Right cardiac atrium (tissue), 5 donors: ENCODE data around the gene EMP1. TPM values are rescaled to one million over a fixed set of nuclear protein-coding genes. Genes with fewer than 3 reads are reported as not detected.

Experiments used
- ATAC-seq, 2 donors: fragments of 200-7000 bp; cut with Tn5 transposase; one replicate each; pipeline versions ENCODE4 v1.8.0 to v1.9.1; 2020; ENCODE audit warnings: moderate library complexity in 2 of 2, mild to moderate bottlenecking in 1 of 2
- DNase-seq, 3 donors: peaks; one replicate each; pipeline ENCODE4 v3.0.0-alpha.2; 2020
- H3K27ac ChIP-seq: one replicate; pipeline ENCODE4 v1.5.1; 2013; ENCODE audit warnings: mild to moderate bottlenecking, low read length, control low read depth, moderate library complexity
- H3K27me3 ChIP-seq: one replicate; pipeline ENCODE4 v1.6.1; 2013; ENCODE audit not compliant: control insufficient read depth, insufficient read depth
- H3K4me1 ChIP-seq: one replicate; pipeline ENCODE4 v1.6.1; 2013; ENCODE audit warnings: low read length; ENCODE audit not compliant: control insufficient read depth, insufficient read depth
- H3K4me3 ChIP-seq: one replicate; pipeline ENCODE4 v1.5.1; 2013; ENCODE audit warnings: low read length, control low read depth
- H3K9me3 ChIP-seq: one replicate; pipeline ENCODE4 v1.6.1; 2013; ENCODE audit warnings: low read length; ENCODE audit not compliant: control insufficient read depth
- WGBS: extraction: QIAGEN DNeasy Blood & Tissue Kit; methylation state at CpG from one replicate; pipeline ENCODE4 v1.1.7; 2013; 5-methylcytosine and 5-hydroxymethylcytosine counted together
- intact Hi-C, 4 donors: fragments of 100-400 bp; cut with DNase I; formaldehyde crosslinking; loops; one replicate each; pipeline versions ENCODE4 v1.11.0 to v1.14.0; 2022 to 2023
- long read RNA-seq, 4 donors: library from polyadenylated mRNA; unstranded; transcript quantifications; one replicate each; pipeline ENCODE4 v2.0.0, GENCODE V29; 2020 to 2021
- polyA plus RNA-seq: library from polyadenylated mRNA; stranded (reverse); fragments of 200-250 nt; gene quantifications from one replicate; pipeline ENCODE4 v1.2.3, GENCODE V29; 2013
- total RNA-seq, 4 donors: library from RNA; stranded (reverse); fragmentation: NEBNext Ultra II Directional; extraction: Animal tissue kit (Norgen Biotek cat#: 25700); gene quantifications; one replicate each; pipeline ENCODE4 v1.2.1, GENCODE V29; 2021
- donor health status: healthy with polysubstance abuse.
- donor health status: DM: no; HTN: yes; CAD: no.
- donor health status: DM: no; HTN: no; CAD: no.
- donor health status: DM: no; HTN: yes; CAD: no; lungs with severe emphysema.
- donor health status: DM: yes; HTN: yes; CAD: no.

Gene EMP1, protein sequence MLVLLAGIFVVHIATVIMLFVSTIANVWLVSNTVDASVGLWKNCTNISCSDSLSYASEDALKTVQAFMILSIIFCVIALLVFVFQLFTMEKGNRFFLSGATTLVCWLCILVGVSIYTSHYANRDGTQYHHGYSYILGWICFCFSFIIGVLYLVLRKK
- total RNA-seq = 100 to 1,000 TPM; 134 to 401 (median 261) TPM
- 33.8 TPM for polyA plus RNA-seq
- long read RNA-seq, donor 1, full-length matches to known transcripts = 47 of 78 reads
- long read RNA-seq, donor 1, partial matches to known transcripts = 22 of 78 reads
- long read RNA-seq, donor 1, other reads (novel, unspliced or antisense) = 9 of 78 reads
- long read RNA-seq, donor 2, full-length matches to known transcripts = 43 of 55 reads
- long read RNA-seq, donor 2, partial matches to known transcripts = 1 of 55 reads
- long read RNA-seq, donor 2, other reads (novel, unspliced or antisense) = 11 of 55 reads
- long read RNA-seq, donor 3, full-length matches to known transcripts = 53 of 91 reads
- long read RNA-seq, donor 3, partial matches to known transcripts = 31 of 91 reads
- long read RNA-seq, donor 3, other reads (novel, unspliced or antisense) = 7 of 91 reads
- long read RNA-seq, donor 4, full-length matches to known transcripts = 21 of 28 reads
- long read RNA-seq, donor 4, partial matches to known transcripts = 0 of 28 reads
- long read RNA-seq, donor 4, other reads (novel, unspliced or antisense) = 7 of 28 reads

DNA sequence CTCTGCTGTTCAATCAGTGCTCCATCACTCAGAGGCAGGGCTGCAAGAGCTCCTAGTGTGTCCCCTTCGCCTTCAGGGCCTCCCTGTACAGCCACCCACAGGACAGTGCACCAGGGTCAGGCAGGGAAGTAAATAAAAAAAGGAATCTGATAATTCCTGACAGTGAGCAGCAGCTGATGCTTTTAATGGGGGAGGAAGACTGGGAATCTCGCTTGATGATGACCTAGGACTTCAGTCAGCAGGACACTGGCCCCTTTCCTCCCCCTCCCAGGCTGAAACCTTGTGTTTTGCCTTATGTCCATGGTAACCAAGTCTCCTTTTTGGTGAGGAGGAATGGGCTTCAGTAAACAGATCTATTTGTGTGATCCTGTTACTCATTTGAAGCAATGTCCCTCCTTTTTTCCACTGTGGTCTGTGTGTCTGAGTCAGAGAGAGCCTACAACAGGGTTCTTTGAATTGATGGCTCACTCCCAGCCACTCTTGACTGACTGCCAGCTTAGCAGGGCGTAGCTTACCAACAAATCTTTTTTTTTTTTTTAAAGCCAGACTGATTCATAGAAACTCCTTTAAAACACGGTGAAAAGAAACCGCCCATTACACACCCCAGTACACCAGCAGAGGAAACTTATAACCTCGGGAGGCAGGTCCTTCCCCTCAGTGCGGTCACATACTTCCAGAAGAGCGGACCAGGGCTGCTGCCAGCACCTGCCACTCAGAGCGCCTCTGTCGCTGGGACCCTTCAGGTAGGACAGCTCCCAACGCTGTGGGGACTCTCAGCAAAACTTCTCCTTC is at the start of gene EMP1:
Gene EMP1 (plus strand): TSS at position 597 of the 792 bp plus-strand sequence. CDS start 14,785 bp downstream, outside the sequence.
- Histone ChIP-seq H3K9me3 (no peaks in the 10 kb centered on the region), H3K27ac (peak within 1 kb of the TSS; percentile 99), H3K4me3 (peak within 1 kb of the TSS; percentile 63), H3K4me1 (peaks cover 14% of the 10 kb centered on the region), H3K27me3 (no peaks in the 10 kb centered on the region)
- ATAC-seq (peak; percentile 90 to 92), DNase-seq (peak; percentile 94 to 97 (median 97))
- intact Hi-C loops = loop anchor here in 2 of 4 donors (5.0 kb wide), 3 partner anchors 44 to 94 kb away; partner anchors contain the start of gene GSG1 (in 1 of the 2)
- 10% methylated on average over 11 of the region's 11 CpGs for WGBS

DNA sequence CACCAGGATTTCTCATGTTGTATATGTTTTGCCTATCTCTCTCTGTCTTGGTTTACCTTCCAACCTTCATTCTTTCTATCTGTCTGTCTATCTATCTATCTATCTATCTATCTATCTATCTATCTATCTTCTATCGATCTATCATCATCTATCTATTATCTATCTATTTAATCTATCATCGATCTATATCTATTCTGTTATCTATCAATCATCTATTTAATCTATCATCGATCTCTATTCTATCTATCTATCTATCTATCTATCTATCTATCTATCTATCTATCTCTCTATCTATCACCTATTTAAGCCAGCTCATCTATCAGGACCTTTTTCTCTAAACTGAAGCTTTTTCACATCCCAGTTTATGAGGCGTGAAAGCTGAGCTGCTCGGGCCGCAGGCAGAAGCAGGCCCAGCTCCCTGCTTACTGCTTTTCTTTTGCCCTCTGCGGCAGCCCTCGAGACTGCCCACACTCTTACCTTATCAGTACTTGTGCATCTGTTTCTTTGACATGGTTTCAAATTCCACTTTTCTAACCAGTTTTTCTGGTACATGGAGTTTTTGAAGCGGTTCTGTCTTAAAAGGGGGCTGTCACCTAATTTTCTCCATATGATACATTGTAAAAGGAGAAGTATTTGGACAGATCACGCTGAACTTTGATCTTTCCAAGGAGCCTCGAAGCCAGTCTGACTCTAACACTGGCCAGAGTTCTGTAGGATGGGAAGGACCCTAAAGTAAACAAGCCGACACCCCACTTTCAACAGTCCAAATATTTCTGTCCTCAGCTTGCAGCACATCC is 48.6 kb upstream of the EMP1 start:
- WGBS = 61% methylated on average over 12 of the region's 12 CpGs
- Histone ChIP-seq H3K4me1 (peaks cover 3% of the 10 kb centered on the region), H3K4me3 (no peak overlapping the region), H3K27ac (peak overlapping the region; percentile 50), H3K27me3 (no peaks in the 10 kb centered on the region), H3K9me3 (no peaks in the 10 kb centered on the region)
- peak; percentile 30 to 60 for ATAC-seq
- intact Hi-C loops = loop anchor here in 1 of 4 donors (5.0 kb wide), 1 partner anchor 46 kb away; the partner anchor contains the start of gene GSG1
- DNase-seq = peak; percentile 35 to 77 (median 72)

DNA sequence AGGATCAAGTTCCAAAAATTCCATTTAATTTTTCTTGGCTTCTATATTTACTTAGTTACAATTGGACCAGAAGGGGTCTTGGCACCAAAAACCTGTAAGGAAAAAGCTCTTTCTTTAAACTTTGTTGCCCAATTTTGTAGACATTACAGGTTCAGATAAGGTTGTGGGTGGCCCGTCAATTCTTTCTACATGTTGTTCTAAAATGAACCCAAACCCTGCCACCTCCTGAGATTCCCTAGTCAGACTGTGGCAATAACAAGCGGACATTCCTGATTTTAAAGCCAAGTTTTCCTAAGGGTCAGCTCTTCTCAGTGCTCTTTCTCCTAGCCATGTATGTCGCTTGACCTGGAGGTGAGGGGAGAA is 48.1 kb upstream of the EMP1 start:
- intact Hi-C loops = loop anchor here in 1 of 4 donors (5.0 kb wide), 1 partner anchor 46 kb away; the partner anchor contains the start of gene GSG1
- no peak for DNase-seq
- Histone ChIP-seq H3K4me1 (peaks cover 3% of the 10 kb centered on the region), H3K9me3 (no peaks in the 10 kb centered on the region), H3K4me3 (no peak overlapping the region), H3K27ac (peak overlapping the region; percentile 14), H3K27me3 (no peaks in the 10 kb centered on the region)
- ATAC-seq = peak; percentile 39 to 44
- WGBS = 65% methylated on average over 3 of the region's 3 CpGs

DNA sequence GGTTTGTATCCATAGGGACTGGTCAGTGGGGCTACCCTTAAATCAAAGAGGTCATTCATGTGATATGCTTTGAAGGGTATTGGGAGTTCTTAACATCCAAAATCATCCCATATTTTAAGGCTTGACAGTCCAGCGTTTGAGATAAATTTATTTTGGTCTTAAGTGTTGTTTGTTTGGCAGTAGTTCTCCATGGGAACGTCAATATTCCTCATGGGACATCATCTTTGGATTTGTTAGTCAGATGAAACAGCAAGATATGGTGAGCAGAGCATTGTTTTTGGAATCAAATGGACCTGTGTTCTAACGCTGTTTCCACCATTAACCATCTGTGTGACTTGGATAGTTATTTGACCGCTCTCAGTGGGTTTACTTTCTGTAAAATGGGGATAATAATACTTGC is 47.1 kb upstream of the EMP1 start:
- H3K27ac ChIP-seq = peak overlapping the region; percentile 84
- intact Hi-C loops = loop anchor here in 1 of 4 donors (5.0 kb wide), 1 partner anchor 47 kb away; the partner anchor contains the start of gene GSG1
- DNase-seq (no peak), ATAC-seq (no peak)
- peaks cover 4% of the 10 kb centered on the region for H3K4me1 ChIP-seq
- no peak overlapping the region for H3K4me3 ChIP-seq
- no peaks in the 10 kb centered on the region for H3K9me3 ChIP-seq
- 45% methylated on average over 4 of the region's 4 CpGs for WGBS
- no peaks in the 10 kb centered on the region for H3K27me3 ChIP-seq

DNA sequence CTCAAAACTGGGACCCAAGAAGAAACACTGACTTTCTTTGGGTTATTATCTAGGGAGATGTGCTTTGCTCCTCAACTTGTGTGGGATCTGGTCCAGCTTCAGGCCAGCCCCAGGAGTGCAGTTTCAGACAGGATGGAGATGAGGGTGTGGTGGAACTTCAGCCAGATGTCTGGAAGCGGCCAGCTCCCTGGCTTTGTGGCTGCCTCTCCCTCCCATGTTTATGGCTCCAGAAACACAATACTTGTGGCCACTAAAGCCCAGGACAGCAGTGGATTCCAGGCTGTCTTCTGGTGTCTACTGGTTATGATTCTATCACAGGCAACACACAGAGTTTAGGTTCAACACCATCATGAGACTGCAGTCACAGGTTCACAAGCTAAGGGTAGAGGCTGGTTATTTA is 44.2 kb upstream of the EMP1 start:
- DNase-seq = peak; percentile 68 to 88 (median 81)
- 42% methylated on average over 1 of the region's 1 CpG for WGBS

DNA sequence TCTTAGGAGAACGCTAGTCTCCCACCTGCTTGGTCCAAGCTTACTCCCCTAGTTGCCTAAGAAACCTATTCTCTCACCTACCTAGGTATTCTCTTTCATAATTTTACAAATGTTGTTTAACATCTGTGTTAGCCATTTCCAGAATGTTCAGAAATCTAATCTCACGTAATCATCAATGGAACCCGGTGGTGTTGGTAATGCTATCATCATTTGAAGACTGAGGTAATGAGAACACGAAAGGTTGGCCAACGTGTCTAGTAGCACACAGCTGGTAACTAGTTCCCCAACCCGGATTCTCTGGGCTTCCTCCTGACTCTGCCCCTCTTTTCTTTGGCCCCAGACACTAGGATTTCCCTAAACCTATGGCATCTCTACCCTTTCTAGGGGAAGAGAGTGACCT is 43.8 kb upstream of the EMP1 start:
- intact Hi-C loops = loop anchor here in 2 of 4 donors (5.0 to 10.0 kb wide), 2 partner anchors 45 to 48 kb away; partner anchors contain the start of genes EMP1 (in 1 of the 2) and GSG1 (in 1 of the 2)

More for the DNA sequence above, 44.2 kb upstream of the EMP1 start:
- intact Hi-C loops = loop anchor here in 2 of 4 donors (5.0 to 10.0 kb wide), 2 partner anchors 45 to 47 kb away; partner anchors contain the start of genes EMP1 (in 1 of the 2) and GSG1 (in 1 of the 2)
- Histone ChIP-seq H3K27me3 (no peaks in the 10 kb centered on the region), H3K27ac (peak overlapping the region; percentile 1), H3K4me3 (no peak overlapping the region), H3K9me3 (no peaks in the 10 kb centered on the region), H3K4me1 (peaks cover 1% of the 10 kb centered on the region)
- ATAC-seq = peak; percentile 73 to 79

DNA sequence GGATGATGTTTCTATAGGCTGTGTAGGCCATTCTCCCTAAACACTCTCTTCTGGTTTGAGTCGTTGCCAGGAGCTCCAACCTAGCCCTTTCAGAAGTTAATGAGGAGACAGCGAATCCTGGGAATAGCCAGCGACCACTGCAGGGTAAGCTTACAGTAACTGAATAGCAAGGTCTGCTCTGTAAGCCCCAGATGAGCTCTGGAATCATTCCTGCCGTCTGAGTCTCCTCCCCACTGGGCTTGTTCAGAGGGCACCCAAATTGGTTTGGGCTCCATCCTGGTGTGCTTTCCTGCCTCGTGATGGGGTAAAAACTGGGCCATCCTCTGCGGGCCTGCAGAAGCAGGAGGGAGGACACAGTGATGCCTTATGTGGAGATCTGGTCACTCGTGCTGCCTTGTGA is 43.3 kb upstream of the EMP1 start:
- H3K4me1 ChIP-seq = peaks cover 1% of the 10 kb centered on the region
- ATAC-seq = no peak
- no peak overlapping the region for H3K27ac ChIP-seq
- DNase-seq = no peak
- intact Hi-C loops = loop anchor here in 2 of 4 donors (5.0 to 10.0 kb wide), 2 partner anchors 44 to 48 kb away; partner anchors contain the start of genes EMP1 (in 1 of the 2) and GSG1 (in 1 of the 2)
- H3K27me3 ChIP-seq = no peaks in the 10 kb centered on the region
- H3K4me3 ChIP-seq = no peak overlapping the region
- 83% methylated on average over 7 of the region's 7 CpGs for WGBS
- H3K9me3 ChIP-seq = no peaks in the 10 kb centered on the region

More for the DNA sequence above, 43.8 kb upstream of the EMP1 start:
- H3K9me3 ChIP-seq = no peaks in the 10 kb centered on the region
- peak overlapping the region; percentile 1 for H3K27ac ChIP-seq
- ATAC-seq (no peak), DNase-seq (no peak)
- H3K27me3 ChIP-seq = no peaks in the 10 kb centered on the region
- H3K4me3 ChIP-seq = no peak overlapping the region
- WGBS = 81% methylated on average over 6 of the region's 6 CpGs
- H3K4me1 ChIP-seq = peaks cover 1% of the 10 kb centered on the region

DNA sequence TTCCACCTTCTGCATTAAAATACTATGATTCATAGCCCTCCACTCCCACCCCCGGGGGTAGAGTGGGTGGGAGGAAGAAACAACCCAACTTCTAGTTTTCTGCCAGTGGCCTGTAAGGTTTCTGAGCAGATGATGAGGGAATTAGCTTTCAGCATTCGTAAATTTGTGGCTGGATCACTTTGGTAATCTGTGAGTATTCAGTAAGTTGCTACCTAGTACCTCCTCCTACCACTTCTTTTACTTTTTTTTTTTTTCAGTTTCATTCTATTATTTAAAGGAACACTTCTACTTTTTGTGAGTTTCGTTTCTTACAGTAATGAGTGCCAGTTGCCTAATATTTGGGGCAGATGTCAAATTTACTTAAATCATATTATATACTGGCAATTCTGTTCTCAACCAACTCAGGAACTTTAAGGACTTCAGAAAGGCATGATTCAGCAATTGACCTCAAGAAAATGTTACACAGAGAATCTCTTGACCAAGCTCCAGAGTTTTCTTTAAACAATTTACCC is 42.4 kb upstream of the EMP1 start:
- 48% methylated on average over 3 of the region's 3 CpGs for WGBS
- H3K4me1 ChIP-seq = peaks cover 1% of the 10 kb centered on the region

DNA sequence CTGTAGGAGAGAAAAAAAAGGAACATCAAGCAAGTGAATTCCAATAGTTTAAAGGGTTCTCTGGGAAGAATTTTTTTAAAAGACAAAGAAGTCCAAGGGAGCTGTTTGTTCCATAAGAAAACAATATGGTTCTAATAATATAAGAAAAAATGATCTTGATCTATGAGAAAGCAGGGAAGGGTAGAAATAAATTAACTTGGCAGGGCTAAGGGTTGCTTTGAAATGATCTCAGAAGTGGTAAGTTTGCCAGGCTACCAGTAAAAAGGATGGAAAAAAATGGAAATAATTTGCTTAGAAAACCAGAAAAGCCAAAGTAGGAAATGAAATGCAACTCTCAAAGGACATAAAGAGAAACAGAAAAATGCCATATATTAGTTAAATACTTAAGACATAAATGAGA is 41.7 kb upstream of the EMP1 start:
- no peak for ATAC-seq
- no peak overlapping the region for H3K27ac ChIP-seq
- H3K27me3 ChIP-seq = no peaks in the 10 kb centered on the region
- no peaks in the 10 kb centered on the region for H3K9me3 ChIP-seq
- no peak for DNase-seq
- intact Hi-C loops = loop anchor here in 2 of 4 donors (5.0 to 10.0 kb wide), 2 partner anchors 42 to 50 kb away; partner anchors contain the start of genes EMP1 (in 1 of the 2) and GSG1 (in 1 of the 2)
- no peak overlapping the region for H3K4me3 ChIP-seq
- peaks cover 1% of the 10 kb centered on the region for H3K4me1 ChIP-seq

More for the DNA sequence above, 42.4 kb upstream of the EMP1 start:
- intact Hi-C loops = loop anchor here in 2 of 4 donors (5.0 to 10.0 kb wide), 2 partner anchors 43 to 49 kb away; partner anchors contain the start of genes EMP1 (in 1 of the 2) and GSG1 (in 1 of the 2)
- Histone ChIP-seq H3K27me3 (no peaks in the 10 kb centered on the region), H3K4me3 (no peak overlapping the region), H3K9me3 (no peaks in the 10 kb centered on the region), H3K27ac (no peak overlapping the region)
- no peak for DNase-seq
- ATAC-seq = no peak
